GM19372 (cell line): Measurements from ENCODE around the gene CLIP2.
"Not testable (repeated sequence)": the region's sequence is repeated elsewhere in the genome, so short reads cannot be mapped to it uniquely, and the experiment has no call there.

Source experiments
- ATAC-seq: cut with Tn5 transposase; IDR thresholded peaks from one replicate; pipeline ENCODE4 v1.9.1; 2021; ENCODE audit warnings: mild to moderate bottlenecking, low read depth, moderate library complexity; ENCODE audit not compliant: unreplicated experiment

Gene CLIP2

GRCh38 chr7:74364061-74364460 lies 74.9 kb downstream of the CLIP2 start:
- no peak for ATAC-seq

GRCh38 chr7:74365322-74366022 lies 76.3 kb downstream of the CLIP2 start:
- no peak for ATAC-seq

GRCh38 chr7:74371381-74372341 lies 82.5 kb downstream of the CLIP2 start:
- no peak for ATAC-seq

- no peak for ATAC-seq
These were observed 83.4 kb downstream of the CLIP2 start for GRCh38 chr7:74372511-74373111.

GRCh38 chr7:74373536-74373935 lies 84.3 kb downstream of the CLIP2 start:
- no peak for ATAC-seq

- no peak for ATAC-seq
These were observed 86.6 kb downstream of the CLIP2 start for GRCh38 chr7:74375726-74376220.

GRCh38 chr7:74376256-74377036 lies 87.2 kb downstream of the CLIP2 start:
- ATAC-seq = no peak

GRCh38 chr7:74379938-74380337 lies 90.7 kb downstream of the CLIP2 start:
- no peak for ATAC-seq

- ATAC-seq = no peak
These were observed 91.5 kb downstream of the CLIP2 start for GRCh38 chr7:74380720-74381119.

GRCh38 chr7:74384086-74384485 lies 94.9 kb downstream of the CLIP2 start:
- ATAC-seq = not testable (repeated sequence)

- ATAC-seq = not testable (repeated sequence)
These were observed 95.6 kb downstream of the CLIP2 start for GRCh38 chr7:74384854-74385253.

GRCh38 chr7:74387606-74388005 lies 98.4 kb downstream of the CLIP2 start:
- ATAC-seq = no peak

- ATAC-seq = no peak
These were observed 99.7 kb downstream of the CLIP2 start for GRCh38 chr7:74388880-74389415.

GRCh38 chr7:74393722-74394121 lies 104.5 kb downstream of the CLIP2 start:
- not testable (repeated sequence) for ATAC-seq

GRCh38 chr7:74394601-74395000 lies 105.4 kb downstream of the CLIP2 start:
- not testable (repeated sequence) for ATAC-seq

- no peak for ATAC-seq
These were observed 106.6 kb downstream of the CLIP2 start for GRCh38 chr7:74395745-74396311.

- ATAC-seq = no peak
These were observed 107.8 kb downstream of the CLIP2 start for GRCh38 chr7:74396993-74397392.

GRCh38 chr7:74398426-74398825 lies 109.2 kb downstream of the CLIP2 start:
- ATAC-seq = no peak

- no peak for ATAC-seq
These were observed 109.8 kb downstream of the CLIP2 start for GRCh38 chr7:74399006-74399405.
